SKM-1 treated with dmso at 0.1 percent for 144 hours (cell line): ENCODE data around the gene PBX4.

ENCODE experiments used
- DNase-seq: peaks from one replicate; lab custom pipeline; 2025; ENCODE audit not compliant: unreplicated experiment; lab: John Stamatoyannopoulos, UW

Gene PBX4

DNA sequence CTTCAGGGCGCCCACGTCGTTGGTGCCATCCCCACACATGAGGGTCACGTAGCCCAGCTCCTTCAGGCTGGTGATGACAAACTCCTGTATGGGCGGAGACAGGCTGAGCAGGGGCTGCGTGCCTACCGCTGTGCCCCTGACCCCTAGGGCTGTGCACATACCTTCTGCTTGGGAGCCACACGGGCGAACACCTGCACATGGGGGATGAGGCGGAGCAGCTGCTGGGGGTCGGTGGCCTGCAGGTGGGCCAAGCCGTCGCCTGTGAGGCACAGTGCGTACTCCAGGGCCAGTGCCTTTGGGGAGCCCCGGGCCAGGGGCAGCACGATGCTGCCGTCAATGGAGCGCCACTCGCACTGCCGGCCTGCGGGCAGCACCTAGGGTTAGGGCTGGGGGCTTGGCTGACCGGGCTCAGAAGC, 31.1 kb upstream of the PBX4 start:
- no peak for DNase-seq

DNA sequence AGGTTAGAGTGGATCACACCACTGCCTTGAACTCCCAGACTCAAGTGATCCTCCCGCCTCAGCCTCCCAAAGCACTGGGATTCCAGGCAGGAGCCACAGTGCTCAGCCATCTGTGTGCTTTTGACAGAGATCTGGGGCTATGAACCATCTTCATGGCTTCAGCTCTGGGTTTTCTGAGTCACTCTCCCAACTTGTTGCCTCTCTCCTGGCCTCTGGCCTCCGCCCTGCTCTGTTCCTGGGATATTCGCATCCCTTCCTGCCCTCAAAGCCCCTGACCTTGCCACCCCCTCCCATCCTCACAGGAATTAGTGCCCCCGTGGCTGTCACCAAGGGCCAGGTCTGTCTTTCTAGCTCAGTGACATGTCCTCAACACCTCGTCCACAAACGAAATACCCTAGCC, 30.7 kb upstream of the PBX4 start:
- no peak for DNase-seq

DNA sequence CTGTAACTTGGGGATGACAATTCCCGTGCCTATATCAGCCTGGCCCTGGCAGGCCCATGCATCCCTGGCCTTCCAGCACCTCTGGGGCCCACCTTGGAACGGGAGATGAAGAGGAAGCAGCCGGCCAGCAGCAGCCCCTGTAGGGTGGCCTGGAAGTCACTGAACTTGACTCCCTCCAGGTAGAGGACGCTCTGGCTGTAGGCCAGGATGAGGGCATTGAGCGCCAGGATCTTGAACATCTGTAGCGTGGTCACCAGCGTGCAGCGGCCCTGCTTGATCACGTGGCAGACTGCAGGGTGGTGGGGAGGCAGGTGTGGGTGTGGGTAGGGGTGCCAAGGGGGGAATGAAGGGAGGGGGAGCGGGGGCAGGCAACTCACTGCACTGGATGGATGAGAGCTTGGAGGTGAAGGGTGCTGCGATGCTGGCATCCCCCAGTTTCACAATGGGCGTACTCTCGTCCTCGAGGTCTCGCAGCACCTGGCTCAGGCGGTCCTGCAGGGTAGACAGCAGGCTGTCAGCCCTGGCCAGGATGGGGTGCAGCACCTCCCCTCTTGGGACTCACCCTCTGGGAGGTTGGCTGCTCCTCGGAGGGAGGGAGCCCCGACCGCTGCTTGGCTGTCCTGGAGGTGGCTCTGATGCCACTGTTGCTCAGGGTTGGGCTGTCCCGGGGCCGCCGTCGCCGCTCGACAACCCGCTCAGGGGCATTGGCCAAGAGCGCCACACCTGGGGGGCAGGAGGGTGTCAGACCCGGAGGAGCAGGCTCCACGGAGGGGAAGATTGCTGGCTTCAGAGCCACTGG, 28.7 kb upstream of the PBX4 start:
- DNase-seq = no peak

DNA sequence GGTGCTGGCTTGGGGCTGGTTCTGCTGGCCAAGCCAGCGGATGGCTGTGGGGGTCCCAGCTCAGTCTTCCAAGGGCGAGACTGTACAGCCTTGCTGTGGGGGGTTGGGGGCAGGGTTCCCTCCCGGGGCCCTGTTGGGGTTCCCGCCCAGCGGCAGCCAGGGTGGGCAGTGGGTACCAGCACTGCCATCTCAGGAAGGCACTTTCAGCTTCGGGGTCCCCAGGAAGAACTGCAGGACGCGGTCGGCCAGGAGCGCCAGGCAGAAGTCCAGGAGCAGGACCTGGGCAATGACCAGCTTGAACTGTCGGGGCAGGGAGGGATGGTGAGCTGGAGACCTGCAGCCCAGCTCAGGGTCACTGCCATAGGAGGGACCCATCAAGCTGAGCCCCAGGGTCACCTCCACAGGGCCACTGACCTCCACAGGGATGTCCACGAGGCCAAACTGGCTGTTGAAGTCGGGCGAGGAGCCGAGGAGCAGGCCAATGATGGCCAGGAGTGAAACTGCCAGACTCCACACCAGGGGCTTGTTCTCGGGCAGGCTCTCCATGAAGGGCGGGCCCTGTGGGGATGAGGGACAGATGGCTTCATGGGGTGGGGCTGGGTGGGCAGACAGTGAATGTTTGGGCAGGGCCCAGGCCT, 26.9 kb upstream of the PBX4 start:
- no peak for DNase-seq

DNA sequence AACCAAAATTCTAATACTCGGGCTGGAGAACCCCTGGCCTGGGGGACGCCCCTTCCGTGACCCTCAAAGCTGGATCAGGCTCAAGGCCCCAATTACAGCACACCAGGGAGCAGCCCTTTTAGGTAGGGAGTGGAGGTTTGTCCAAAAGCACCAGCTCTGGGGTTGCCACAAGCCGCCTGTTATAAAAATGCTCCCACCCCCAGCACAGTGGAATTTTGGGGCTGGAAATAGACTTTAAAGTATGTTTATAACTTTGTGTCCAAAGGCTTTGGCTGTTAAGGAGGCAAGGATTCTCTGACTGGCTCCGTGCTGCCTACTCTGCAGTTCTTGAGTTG, 25.5 kb upstream of the PBX4 start:
- no peak for DNase-seq

DNA sequence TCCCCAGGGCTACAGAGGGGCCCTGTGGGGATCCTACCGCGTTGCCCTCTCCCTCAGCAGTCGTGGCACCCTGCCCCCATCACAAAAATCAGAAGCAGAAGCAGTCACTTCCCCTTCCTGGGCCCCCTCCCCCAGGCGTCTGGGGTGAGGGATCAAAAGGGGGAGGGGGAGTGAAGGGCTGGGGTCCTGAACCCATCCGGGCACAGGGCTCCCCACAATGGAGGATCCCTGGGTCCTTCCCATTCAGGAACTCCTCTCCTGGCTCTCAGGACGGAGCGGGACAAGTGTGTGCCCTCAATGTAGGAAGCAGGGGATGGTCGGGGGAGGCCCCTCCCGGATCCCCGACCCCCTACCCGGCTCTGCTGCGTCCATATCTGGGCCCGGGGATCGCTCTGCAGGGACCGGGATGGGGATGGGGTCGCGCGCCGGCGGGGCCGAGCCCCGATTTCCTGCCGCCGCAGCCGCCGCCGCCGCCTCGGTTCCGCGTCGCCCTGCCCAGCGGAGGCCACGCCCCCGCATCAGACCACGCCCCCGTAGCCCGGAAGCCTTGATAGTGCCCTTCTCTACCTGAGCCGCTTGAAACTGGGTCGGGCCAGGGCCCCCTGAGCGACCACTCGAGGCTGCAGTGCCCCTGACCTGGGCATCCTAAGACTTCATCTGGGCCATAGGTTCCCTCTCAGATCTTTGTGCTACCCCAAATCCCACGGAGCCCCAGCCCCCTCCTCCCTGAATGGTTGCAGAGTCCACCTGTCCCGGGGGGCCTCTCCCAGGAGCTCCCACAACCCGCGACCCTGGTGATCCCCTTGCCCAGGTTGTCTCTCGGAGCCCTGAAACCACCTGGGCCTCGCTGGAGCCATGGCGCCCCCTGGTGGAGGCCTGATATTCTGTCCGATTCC, 24.9 kb upstream of the PBX4 start, which contains the start of gene GMIP:
Gene GMIP, minus strand, starts transcription at position 500 of the 896 bp plus-strand sequence. Its CDS starts 128 bp downstream, at position 372.
- DNase-seq = peak; percentile 78

DNA sequence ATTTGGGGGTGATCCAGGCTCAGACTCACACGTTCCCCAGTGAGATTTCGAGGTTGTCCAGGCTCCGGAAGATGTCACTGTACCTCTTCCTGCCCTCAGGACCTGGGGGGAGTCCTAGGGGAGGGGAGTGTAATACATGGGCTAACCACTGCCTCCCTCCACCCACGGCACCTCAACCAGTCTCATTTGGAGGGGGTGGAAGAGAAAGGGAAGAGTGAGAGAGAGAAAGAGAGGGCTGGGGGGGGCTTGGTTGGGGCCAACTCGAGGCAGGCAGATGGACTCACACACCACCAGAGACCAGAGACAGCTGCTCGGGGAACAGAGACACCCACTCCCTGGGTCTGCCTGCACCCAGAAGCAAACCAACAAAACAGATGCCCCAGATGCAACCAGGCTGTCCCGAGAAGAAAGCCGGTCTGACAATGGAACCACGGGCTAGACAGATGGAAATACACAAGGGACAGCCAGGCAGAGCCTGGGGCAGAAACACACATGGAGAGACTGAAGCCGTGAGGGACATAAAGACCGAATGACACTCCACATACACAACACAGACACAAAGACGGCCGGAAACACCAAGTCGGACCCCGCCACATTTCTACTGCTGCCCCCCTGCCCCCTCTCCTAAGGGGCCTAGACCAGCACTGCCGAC, 24.1 kb upstream of the PBX4 start:
- DNase-seq = peak; percentile 23

DNA sequence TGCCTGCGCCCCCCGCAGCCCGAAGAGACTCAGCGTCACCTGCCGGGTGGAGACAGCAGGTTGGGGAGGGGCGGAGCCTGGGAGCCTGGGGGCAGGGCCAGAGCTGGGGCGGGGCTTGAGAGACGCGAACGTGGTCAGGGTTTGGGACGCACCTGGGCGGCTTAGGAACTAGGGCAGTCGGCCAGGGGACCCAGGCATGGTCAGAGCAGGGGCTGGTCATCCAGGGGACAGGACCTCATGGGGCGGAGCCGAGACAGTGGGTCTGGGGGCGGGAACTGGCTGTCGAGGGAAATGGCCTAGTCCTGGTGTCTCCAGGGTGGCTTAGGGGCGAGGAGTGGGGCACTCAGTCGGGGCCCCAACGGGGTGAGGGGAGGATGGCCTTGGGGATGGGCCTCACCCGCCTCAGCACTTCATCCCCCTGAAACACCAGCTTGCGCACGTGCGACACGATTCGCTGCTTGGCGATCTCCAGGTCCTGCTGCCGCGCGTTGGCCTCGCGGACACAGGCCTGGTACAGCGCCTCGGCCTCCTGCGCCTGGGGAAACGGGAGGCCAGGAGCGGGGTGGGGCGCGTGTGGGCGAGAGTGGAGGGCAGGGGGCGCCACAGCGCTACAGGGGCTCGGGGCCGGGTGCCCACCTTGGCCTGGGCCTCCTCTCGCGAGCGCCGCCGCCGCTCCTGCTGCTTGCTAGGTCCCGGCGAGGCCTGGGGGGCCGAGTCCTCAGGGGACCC, 19.2 kb upstream of the PBX4 start:
- no peak for DNase-seq

DNA sequence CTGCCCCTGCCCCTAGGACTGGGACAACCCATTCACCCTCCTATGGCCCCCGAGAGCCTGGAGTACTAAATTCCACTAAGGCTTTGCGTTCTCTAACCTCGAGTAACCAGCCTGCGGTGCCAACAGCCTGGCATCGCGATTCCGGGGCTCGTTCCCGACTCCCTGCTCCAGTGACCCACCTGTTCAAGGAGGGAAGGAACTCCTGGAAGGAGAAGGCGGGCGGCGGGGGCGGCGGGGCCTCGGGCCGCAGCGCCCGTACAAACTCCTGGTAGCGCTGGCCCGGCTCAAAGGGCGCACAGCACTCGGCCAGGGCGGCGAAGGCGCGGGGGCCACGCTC, 18.7 kb upstream of the PBX4 start:
- DNase-seq = no peak

DNA sequence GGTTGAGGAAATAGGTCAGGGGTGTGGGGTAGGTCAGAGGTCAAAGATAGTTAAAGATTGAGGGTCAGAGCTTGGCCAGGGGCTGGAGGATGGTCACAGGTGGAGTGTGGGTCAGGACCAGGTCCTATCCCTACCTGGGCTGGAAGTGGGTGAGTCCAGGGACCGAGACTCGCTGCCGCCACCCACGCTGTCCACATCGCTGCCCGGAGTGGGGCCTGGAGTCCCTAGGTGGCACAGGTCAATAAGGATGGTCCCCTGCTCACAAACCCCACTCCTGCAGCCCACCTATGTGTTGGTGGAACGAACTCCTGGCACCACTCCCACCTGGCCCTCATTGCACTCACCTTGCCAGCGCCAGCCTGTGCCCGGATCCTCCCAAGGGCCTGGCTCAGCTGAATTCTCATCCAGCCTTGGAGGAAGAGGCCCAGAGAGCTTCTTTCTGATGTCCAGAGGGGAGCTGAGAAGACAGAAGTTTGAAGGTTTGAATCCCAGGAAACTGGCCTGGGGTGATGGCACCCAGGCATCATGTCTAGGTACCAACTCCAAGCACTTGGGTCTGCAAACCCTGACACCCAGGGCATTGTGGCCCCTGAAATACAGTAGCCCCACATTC, 18.2 kb upstream of the PBX4 start:
- no peak for DNase-seq

DNA sequence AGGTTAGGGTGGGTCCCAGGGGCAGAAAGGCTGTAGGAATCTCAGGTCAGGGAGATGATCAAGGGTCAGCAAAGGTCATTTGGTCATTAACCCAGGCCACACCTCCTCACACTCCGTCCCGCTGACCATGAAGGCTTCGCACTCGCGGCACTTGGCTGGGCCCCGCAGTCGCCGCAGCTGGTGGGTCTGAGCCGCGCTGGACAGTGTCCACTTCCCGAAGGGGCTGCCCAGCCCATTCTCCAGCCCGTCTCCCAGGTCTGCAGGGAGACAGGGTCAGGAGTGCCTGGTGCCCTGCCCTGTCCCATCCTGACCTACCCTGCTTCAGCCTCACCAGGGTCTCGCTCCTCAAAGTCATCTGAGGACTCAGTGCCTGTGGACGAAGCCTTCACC, 16.8 kb upstream of the PBX4 start:
- DNase-seq = no peak

DNA sequence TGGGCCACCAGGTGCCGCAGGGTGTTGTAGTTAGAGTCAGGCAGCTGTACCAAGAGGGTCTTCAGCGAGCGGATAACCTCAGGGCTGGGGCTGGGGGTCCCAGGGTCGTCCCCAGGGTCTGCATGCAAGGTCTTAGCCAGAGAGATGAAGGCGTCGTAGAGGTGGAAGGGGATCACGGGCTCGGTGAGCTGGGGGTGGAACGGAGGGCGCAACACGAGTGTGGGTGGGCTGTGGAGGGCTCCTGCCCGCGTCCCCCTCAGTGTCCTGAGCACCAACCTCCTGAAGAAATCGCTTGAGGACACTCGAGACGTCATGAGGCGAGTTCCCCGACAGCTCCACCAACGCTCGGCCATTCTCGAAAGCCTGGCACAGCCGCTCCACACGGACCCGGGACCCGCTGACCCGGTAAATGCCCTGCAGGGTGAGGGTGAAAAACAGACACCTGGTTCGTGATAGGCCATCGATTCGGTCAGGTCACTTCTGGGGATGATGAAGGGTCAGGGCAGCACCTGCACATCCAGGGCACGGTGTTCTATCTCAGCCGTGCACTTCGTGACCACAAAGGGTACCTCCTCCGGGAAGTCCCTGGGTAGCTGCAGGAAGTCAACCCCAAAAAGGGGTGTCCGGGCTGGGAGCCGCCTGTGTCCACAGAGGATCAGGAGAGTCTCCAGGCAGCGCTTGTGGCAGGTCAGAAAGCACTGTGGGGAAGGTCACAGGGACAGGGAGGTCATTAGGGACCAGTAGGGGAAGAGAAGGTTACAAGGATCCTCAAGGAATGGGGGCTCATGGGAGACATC, 16.2 kb upstream of the PBX4 start:
- DNase-seq = no peak

DNA sequence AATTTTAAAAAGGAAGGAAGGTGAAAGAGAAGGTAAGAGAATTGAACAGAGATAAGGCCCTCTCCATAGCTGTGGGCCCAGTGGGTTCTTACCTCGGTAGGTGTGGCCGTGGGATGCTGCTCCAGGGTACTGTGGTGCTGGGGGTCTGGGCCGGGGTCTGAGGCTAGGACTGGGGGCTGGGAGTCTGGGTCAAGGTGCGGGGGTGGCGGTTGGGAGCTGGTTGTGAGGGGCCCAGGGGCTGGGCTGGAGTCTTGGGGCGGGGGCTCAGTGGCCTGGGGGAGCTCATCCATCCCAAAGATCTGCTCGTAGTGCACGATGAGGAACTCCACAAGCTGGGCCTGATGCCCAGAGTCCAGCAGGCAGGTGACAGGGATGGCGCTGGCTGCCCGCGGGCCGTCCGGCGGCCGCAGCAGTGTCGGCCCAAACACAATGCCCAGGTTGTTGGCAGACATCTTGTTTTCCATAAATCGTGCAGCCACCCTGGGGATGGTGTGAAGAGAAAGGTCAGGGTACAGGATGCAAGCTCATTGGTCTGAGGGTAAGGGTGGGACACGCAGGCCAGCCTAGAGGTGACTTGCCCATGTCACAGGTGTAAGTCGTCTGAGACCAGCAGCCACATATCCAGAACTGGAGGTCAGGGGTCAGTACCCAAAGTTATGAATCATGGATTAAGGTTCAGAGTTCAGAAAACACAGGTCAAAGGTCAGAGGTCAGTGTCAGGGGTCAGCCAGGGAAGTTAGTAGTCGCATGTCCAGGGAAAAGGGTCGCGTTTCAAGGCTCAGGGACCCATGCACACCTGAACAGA, 15.4 kb upstream of the PBX4 start:
- no peak for DNase-seq

DNA sequence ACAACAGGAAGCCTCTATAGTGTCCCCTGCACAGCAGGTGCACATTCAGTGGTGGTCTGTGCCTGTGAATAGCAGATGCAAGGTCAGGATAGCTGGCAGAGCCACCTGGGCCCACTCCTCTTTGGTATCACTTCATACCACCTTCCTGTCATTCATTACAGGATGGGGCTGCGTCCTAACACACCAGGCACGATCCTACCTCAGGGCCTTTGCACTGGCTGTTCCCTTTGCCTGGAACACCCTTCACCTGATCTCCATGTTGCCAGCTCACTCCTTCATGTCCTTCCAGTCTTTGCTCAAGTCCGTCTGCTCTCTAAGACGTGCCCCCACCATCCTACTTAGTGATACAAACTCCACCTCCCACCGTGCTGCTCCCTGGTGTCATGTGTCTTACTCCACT, 14.2 kb upstream of the PBX4 start:
- DNase-seq = no peak

DNA sequence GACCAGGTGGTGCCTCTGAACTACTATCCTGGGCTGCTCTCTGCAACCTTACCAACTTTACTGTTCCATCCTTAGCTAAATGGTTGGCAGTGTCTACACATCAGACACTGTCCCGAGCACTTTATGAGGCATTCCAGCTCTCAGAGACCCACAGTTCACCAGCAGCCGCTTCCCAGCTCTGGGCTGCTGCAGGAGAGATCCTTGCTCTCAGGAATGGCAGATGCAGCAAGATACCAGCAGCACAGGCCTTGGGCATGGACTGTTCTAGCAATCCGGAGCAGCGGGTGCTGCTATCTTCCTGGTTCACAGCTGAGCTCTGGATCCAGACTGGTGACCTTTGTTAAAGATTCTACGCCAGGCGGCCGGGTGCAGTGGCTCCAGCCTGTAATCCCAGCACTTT, 12.9 kb upstream of the PBX4 start:
- no peak for DNase-seq

DNA sequence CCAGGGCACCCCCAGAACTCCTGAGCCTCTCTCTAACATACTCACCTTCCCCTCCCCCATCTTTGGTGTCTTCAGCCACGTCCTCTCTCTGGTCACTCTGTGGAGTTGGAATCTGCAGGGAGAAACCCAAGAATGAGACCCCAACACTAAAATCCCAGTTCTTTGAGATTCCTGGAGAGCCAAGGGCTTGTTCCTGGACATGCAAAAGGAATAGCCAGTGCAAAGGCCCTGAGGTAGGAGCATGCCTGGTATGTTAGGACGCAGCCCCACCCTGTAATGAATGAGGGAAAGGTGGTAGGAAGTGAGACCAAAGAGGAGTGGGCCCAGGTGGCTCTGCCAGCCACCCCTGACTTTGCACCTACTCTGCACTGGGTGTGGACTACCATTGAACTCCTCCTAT, 11.9 kb upstream of the PBX4 start:
- DNase-seq = no peak

DNA sequence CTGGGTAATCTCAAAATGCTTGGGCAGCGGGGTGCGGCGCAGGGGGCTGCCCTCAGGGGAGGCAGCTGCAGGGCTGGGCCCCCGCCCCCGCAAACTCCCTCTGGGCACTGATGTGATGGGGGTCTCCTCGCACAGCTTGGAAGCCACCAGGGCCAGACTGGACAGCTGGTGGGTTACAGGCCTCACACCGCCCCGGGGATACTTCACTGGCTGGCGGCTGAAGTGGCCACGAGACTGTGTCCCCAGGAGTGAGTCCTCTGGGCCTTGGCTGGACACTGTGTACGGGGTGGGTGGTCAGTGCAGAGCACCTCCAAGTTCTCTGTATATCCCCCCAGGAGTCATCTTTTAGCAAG, 11.6 kb upstream of the PBX4 start:
- DNase-seq = no peak

DNA sequence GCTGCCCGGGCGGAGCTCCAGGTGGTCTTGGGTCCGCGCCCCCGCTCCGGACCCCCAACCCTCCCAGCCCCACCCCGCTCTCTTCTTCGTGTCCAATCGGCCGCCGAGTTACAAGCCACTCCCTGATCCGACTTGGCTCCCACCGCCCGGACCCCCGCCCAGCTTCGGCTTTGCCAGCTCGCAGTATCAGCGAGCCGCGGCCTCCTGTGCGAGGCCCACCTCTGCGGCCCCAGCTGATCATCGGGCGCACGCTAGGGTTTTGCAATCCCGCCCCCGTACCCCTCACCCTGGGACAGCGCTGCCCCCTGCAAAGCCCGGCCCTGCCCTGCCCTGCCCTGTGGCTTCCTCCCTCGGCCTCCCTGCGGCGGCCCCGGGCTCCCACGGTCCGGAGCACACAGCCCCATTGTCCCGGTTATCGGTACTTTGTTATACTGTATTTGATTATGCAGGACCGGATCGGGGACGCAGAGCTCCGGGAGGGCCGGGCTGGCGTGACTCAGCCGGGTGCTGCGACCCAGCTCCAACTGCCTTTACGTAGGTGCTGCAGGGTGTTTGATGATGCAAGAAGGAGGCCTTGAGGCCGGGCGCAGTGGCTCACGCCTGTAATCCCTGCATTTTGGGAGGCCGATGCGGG, 10.1 kb upstream of the PBX4 start:
- DNase-seq = no peak
